SK-N-SH (cell line): ENCODE results near the gene ANKS1B.

Experiments used
- CHD2 ChIP-seq: fragments of 150-350 bp; IDR thresholded peaks from 2 replicates; pipeline ENCODE4 v1.6.1; 2018; ENCODE audit warnings: low read length; ENCODE audit not compliant: partially characterized antibody
- CTCF ChIP-seq: fragments of 200-600 bp; sonication (generic); IDR thresholded peaks from 2 replicates; pipeline ENCODE4 v1.6.1; 2017; ENCODE audit warnings: antibody characterized with exemption, mild to moderate bottlenecking, moderate library complexity
- POLR2AphosphoS5 ChIP-seq: IDR thresholded peaks from 2 replicates; pipeline ENCODE4 v1.6.1; 2012; ENCODE audit warnings: low read depth, low read length
- REST ChIP-seq: IDR thresholded peaks from 2 replicates; pipeline ENCODE4 v1.6.1; 2012; ENCODE audit warnings: mild to moderate bottlenecking, low read depth, low read length, moderate library complexity
- TAF1 ChIP-seq: IDR thresholded peaks from 2 replicates; pipeline ENCODE4 v1.6.1; 2012; ENCODE audit warnings: low read depth, mild to moderate bottlenecking, low read length, moderate library complexity, borderline replicate concordance
- TCF12 ChIP-seq: IDR thresholded peaks from 2 replicates; pipeline ENCODE4 v1.4.0; 2012
- ZBTB33 ChIP-seq: IDR thresholded peaks from 2 replicates; pipeline ENCODE4 v1.4.0; 2012; ENCODE audit warnings: low read depth, borderline replicate concordance

GRCh38 chr12:98999559-98999958, 985.2 kb downstream of the ANKS1B start:
- TF ChIP-seq TCF12 (no peak), REST (no peak), CTCF (no peak), POLR2AphosphoS5 (no peak), CHD2 (no peak), ZBTB33 (no peak), TAF1 (no peak)
